ENCODE measurements around the gene TFDP1. TPM values are rescaled to one million over a fixed set of nuclear protein-coding genes. Genes with fewer than 3 reads are reported as not detected.

Gene TFDP1
- total and polyA plus RNA-seq, 12 donors: 16.4 to 51.4 (median 37.5) TPM

GRCh38 chr13:113537909-113538688 is 46.5 kb upstream of the TFDP1 start:
- H3K4me3 ChIP-seq: no peak overlapping the region
- 94 to 96% methylated on average over 21 of the region's 21 CpGs for WGBS, 2 donors
- H3K4me1 ChIP-seq: peaks cover 0 to 8% (median 0%) of the 10 kb centered on the region in 9 donors
- H3K9me3 ChIP-seq: peaks cover 0 to 4% (median 0%) of the 10 kb centered on the region in 11 donors
- no peak for DNase-seq
- H3K27me3 ChIP-seq: no peaks in the 10 kb centered on the region
- ATAC-seq: peak in 1 of 8 donors; percentile 17
- no peak for TF ChIP-seq CTCF (IDR thresholded peaks at IDR 0.05)
- intact Hi-C loops (cut with DNase I): loop anchor here in 1 of 10 donors (5.0 kb wide), 1 partner anchor 36 kb away; no protein-coding TSS in a partner anchor
- no peak overlapping the region for H3K27ac ChIP-seq
- peaks cover 0 to 86% (median 0%) of the 10 kb centered on the region in 9 donors for H3K36me3 ChIP-seq

- H3K4me1 ChIP-seq: peaks cover 0 to 3% (median 0%) of the 10 kb centered on the region in 9 donors
- ATAC-seq: no peak
- WGBS, 2 donors: 92 to 96% methylated on average over 28 of the region's 28 CpGs
- peaks cover 0 to 83% (median 0%) of the 10 kb centered on the region in 9 donors for H3K36me3 ChIP-seq
- H3K27me3 ChIP-seq: no peaks in the 10 kb centered on the region
- no peak overlapping the region for H3K27ac ChIP-seq
- no peak for DNase-seq
- no peak overlapping the region for H3K4me3 ChIP-seq
- peaks cover 0 to 4% (median 0%) of the 10 kb centered on the region in 11 donors for H3K9me3 ChIP-seq
- no peak for TF ChIP-seq CTCF (IDR thresholded peaks at IDR 0.05)
- intact Hi-C loops (cut with DNase I): loop anchor here in 1 of 10 donors (5.0 kb wide), 1 partner anchor 36 kb away; no protein-coding TSS in a partner anchor
Measured at GRCh38 chr13:113538689-113539058, 45.9 kb upstream of the TFDP1 start.

- peaks cover 0 to 4% (median 0%) of the 10 kb centered on the region in 11 donors for H3K9me3 ChIP-seq
- ATAC-seq (peak in 1 of 8 donors; percentile 27), DNase-seq (no peak)
- intact Hi-C loops (cut with DNase I): loop anchor here in 1 of 10 donors (5.0 kb wide), 1 partner anchor 37 kb away; no protein-coding TSS in a partner anchor
- no peak overlapping the region for H3K4me3 ChIP-seq
- peaks cover 0 to 83% (median 0%) of the 10 kb centered on the region in 9 donors for H3K36me3 ChIP-seq
- TF ChIP-seq CTCF (IDR thresholded peaks at IDR 0.05): no peak
- no peaks in the 10 kb centered on the region for H3K4me1 ChIP-seq
- no peaks in the 10 kb centered on the region for H3K27me3 ChIP-seq
- 95% methylated on average over 18 of the region's 18 CpGs for WGBS, 2 donors
- no peak overlapping the region for H3K27ac ChIP-seq
Measured at GRCh38 chr13:113539176-113539575, 45.4 kb upstream of the TFDP1 start.

GRCh38 chr13:113539822-113540221 is 44.7 kb upstream of the TFDP1 start:
- Histone ChIP-seq H3K27ac (no peak overlapping the region), H3K4me1 (peaks cover 0 to 3% (median under 1%) of the 10 kb centered on the region in 9 donors), H3K4me3 (no peak overlapping the region), H3K9me3 (peaks cover 0 to 4% (median 0%) of the 10 kb centered on the region in 11 donors), H3K36me3 (peaks cover 0 to 82% (median 0%) of the 10 kb centered on the region in 9 donors), H3K27me3 (no peaks in the 10 kb centered on the region)
- WGBS, 2 donors: 69 to 72% methylated on average over 15 of the region's 15 CpGs
- ATAC-seq (peak in 2 of 8 donors; percentile 30 to 53), DNase-seq (no peak)
- TF ChIP-seq CTCF (IDR thresholded peaks at IDR 0.05): no peak
- intact Hi-C loops (cut with DNase I): loop anchor here in 1 of 10 donors (5.0 kb wide), 1 partner anchor 38 kb away; no protein-coding TSS in a partner anchor

All from heart right ventricle (tissue), 16 donors.